ENCODE results near the gene GPR108.

Gene GPR108

GRCh38 chr19:6700586-6701316, 36.6 kb downstream of the GPR108 start:
- DNase-seq, result no peak

- DNase-seq, result no peak
Observed at GRCh38 chr19:6699935-6700334, 37.4 kb downstream of the GPR108 start.

GRCh38 chr19:6697291-6697690, 40.1 kb downstream of the GPR108 start:
- peak; percentile 37 for DNase-seq

GRCh38 chr19:6696239-6696820, 41.0 kb downstream of the GPR108 start:
- DNase-seq, result no peak

GRCh38 chr19:6694147-6694815, 43.1 kb downstream of the GPR108 start:
- DNase-seq, result no peak

- no peak for DNase-seq
Observed at GRCh38 chr19:6693681-6694080, 43.7 kb downstream of the GPR108 start.

GRCh38 chr19:6693056-6693471, 44.3 kb downstream of the GPR108 start:
- DNase-seq, result no peak

GRCh38 chr19:6692027-6692426, 45.4 kb downstream of the GPR108 start:
- no peak for DNase-seq

GRCh38 chr19:6691342-6691741, 46.0 kb downstream of the GPR108 start:
- no peak for DNase-seq

- no peak for DNase-seq
Observed at GRCh38 chr19:6690160-6690885, 47.1 kb downstream of the GPR108 start.

- DNase-seq, result no peak
Observed at GRCh38 chr19:6687114-6687513, 50.3 kb downstream of the GPR108 start.

GRCh38 chr19:6686628-6686975, 50.8 kb downstream of the GPR108 start:
- DNase-seq, result no peak

- DNase-seq, result peak; percentile 39
Observed at GRCh38 chr19:6685962-6686627, 51.3 kb downstream of the GPR108 start.

GRCh38 chr19:6685482-6685881, 51.9 kb downstream of the GPR108 start:
- no peak for DNase-seq

- DNase-seq, result no peak
Observed at GRCh38 chr19:6683971-6684370, 53.4 kb downstream of the GPR108 start.

- DNase-seq, result no peak
Observed at GRCh38 chr19:6682607-6683128, 54.7 kb downstream of the GPR108 start.

- peak; percentile 78 for DNase-seq
Observed at GRCh38 chr19:6680141-6680540, 57.2 kb downstream of the GPR108 start.
